Lower leg skin (tissue), 4 donors: ENCODE results near the gene LAP3. TPM values are rescaled to one million over a fixed set of nuclear protein-coding genes. Genes with fewer than 3 reads are reported as not detected.

Source experiments
- DNase-seq, 2 donors: peaks; one replicate each; pipeline ENCODE4 v3.0.0-alpha.2; 2019; ENCODE audit warnings: low spot score in 2 of 2
- H3K4me3 ChIP-seq: fragments of 200-600 bp; sonication (generic); 2 replicates; pipeline ENCODE4 v1.5.1; 2017; ENCODE audit warnings: mild to moderate bottlenecking, low read depth; ENCODE audit not compliant: poor library complexity, severe bottlenecking
- CTCF ChIP-seq, 3 donors: fragments of 450-650 bp; IDR thresholded peaks; one replicate each; pipeline ENCODE4 v1.5.1; 2016; ENCODE audit warnings: antibody characterized with exemption in 3 of 3, mild to moderate bottlenecking in 3 of 3, moderate library complexity in 2 of 3
- POLR2A ChIP-seq, 2 donors: fragments of 450-650 bp; IDR thresholded peaks; one replicate each; pipeline ENCODE4 v1.6.1; 2016 to 2017; ENCODE audit warnings: antibody characterized with exemption in 2 of 2, mild to moderate bottlenecking in 1 of 2, moderate library complexity in 1 of 2
- WGBS, 2 donors: methylation state at CpG; one replicate each; pipeline ENCODE4 v1.1.5; 2018; 5-methylcytosine and 5-hydroxymethylcytosine counted together
- intact Hi-C: fragments of 100-400 bp; cut with DNase I; formaldehyde crosslinking; loops from one replicate; pipeline ENCODE4 v1.15.0; 2023; ENCODE audit warnings: low total_unique reads
- total RNA-seq, 4 donors: library from RNA; depleted of rRNA; stranded (reverse); fragments of >200 nt; gene quantifications; one replicate each; pipeline ENCODE4 v1.1.0, GENCODE V29; 2016

The LAP3 gene
- total RNA-seq, 4 donors from 2014 or later, result 31.9 to 65.6 (median 52.7) TPM

- H3K4me3 ChIP-seq, result no peak overlapping the region
- TF ChIP-seq CTCF (IDR thresholded peaks at IDR 0.05), result no peak
- TF ChIP-seq POLR2A (IDR thresholded peaks at IDR 0.05), result no peak
- 71 to 76% methylated on average over 7 of the region's 7 CpGs for WGBS, 2 donors
- no peak for DNase-seq
- intact Hi-C loops, result no loop called here
These were observed 4.0 kb downstream of the LAP3 start for GRCh38 chr4:17580969-17581368.

GRCh38 chr4:17583276-17583675 lies 6.3 kb downstream of the LAP3 start:
- 84 to 91% methylated on average over 9 of the region's 9 CpGs for WGBS, 2 donors
- TF ChIP-seq POLR2A (IDR thresholded peaks at IDR 0.05), result no peak
- no peak for TF ChIP-seq CTCF (IDR thresholded peaks at IDR 0.05)
- H3K4me3 ChIP-seq, result no peak overlapping the region
- no peak for DNase-seq
- intact Hi-C loops, result no loop called here

GRCh38 chr4:17583941-17584340 lies 6.9 kb downstream of the LAP3 start:
- intact Hi-C loops, result no loop called here
- 92 to 97% methylated on average over 4 of the region's 4 CpGs for WGBS, 2 donors
- TF ChIP-seq CTCF (IDR thresholded peaks at IDR 0.05) (no peak), POLR2A (IDR thresholded peaks at IDR 0.05) (no peak)
- H3K4me3 ChIP-seq, result no peak overlapping the region
- DNase-seq, result no peak

GRCh38 chr4:17584521-17585213 lies 7.7 kb downstream of the LAP3 start:
- 84 to 91% methylated on average over 10 of the region's 10 CpGs for WGBS, 2 donors
- no peak for DNase-seq
- no peak for TF ChIP-seq CTCF (IDR thresholded peaks at IDR 0.05)
- no peak overlapping the region for H3K4me3 ChIP-seq
- intact Hi-C loops, result no loop called here

- DNase-seq, result no peak
- H3K4me3 ChIP-seq, result no peak overlapping the region
- WGBS, 2 donors, result 84 to 85% methylated on average over 9 of the region's 9 CpGs
- TF ChIP-seq CTCF (IDR thresholded peaks at IDR 0.05) (no peak), POLR2A (IDR thresholded peaks at IDR 0.05) (no peak)
- intact Hi-C loops, result no loop called here
These were observed 10.3 kb downstream of the LAP3 start for GRCh38 chr4:17587094-17587822.
